Small intestine (tissue), 7 donors: ENCODE results near the gene FLNA. TPM values are rescaled to one million over a fixed set of nuclear protein-coding genes. Genes with fewer than 3 reads are reported as not detected.

Experiments used
- DNase-seq, 2 donors: peaks; one replicate each; pipeline versions ENCODE4 v3.0.0 to v3.0.0-alpha.2; 2013
- FAIRE-seq: peaks from 2 replicates; lab custom pipeline; 2012; peaks lifted over from hg19 to GRCh38; lab: Jason Lieb, UNC
- H3K27ac ChIP-seq, 3 donors: one replicate each; pipeline ENCODE4 v1.5.1; 2013; ENCODE audit warnings: low read length in 2 of 3, mild to moderate bottlenecking in 2 of 3, control low read depth in 1 of 3, inconsistent platforms in 1 of 3, low read depth in 1 of 3, moderate library complexity in 1 of 3
- H3K27me3 ChIP-seq, 3 donors: one replicate each; pipeline ENCODE4 v1.6.1; 2013; ENCODE audit warnings: low read length in 3 of 3, inconsistent platforms in 1 of 3; ENCODE audit not compliant: control insufficient read depth in 3 of 3, insufficient read depth in 3 of 3
- H3K36me3 ChIP-seq, 3 donors: one replicate each; pipeline ENCODE4 v1.6.1; 2013; ENCODE audit warnings: low read length in 3 of 3, inconsistent platforms in 1 of 3, low read depth in 1 of 3, mild to moderate bottlenecking in 1 of 3, moderate library complexity in 1 of 3; ENCODE audit not compliant: control insufficient read depth in 3 of 3, insufficient read depth in 2 of 3
- H3K4me1 ChIP-seq, 3 donors: one replicate each; pipeline ENCODE4 v1.6.1; 2013; ENCODE audit warnings: low read length in 2 of 3, inconsistent platforms in 1 of 3, low read depth in 1 of 3, mild to moderate bottlenecking in 1 of 3, moderate library complexity in 1 of 3; ENCODE audit not compliant: control insufficient read depth in 3 of 3, insufficient read depth in 2 of 3
- H3K4me3 ChIP-seq, 3 donors: one replicate each; pipeline ENCODE4 v1.5.1; 2013; ENCODE audit warnings: low read length in 3 of 3, control low read depth in 1 of 3, inconsistent platforms in 1 of 3, low read depth in 1 of 3, mild to moderate bottlenecking in 1 of 3, moderate library complexity in 1 of 3
- H3K9me3 ChIP-seq, 2 donors: one replicate each; pipeline ENCODE4 v1.6.1; 2013; ENCODE audit warnings: low read depth in 1 of 2, low read length in 1 of 2; ENCODE audit not compliant: control insufficient read depth in 2 of 2, insufficient read depth in 1 of 2
- WGBS, 3 donors: extraction: QIAGEN DNeasy Blood & Tissue Kit; methylation state at CpG; one replicate each; pipeline ENCODE4 v1.1.7; 2013; 5-methylcytosine and 5-hydroxymethylcytosine counted together
- polyA plus RNA-seq, 4 donors: library from polyadenylated mRNA; stranded (reverse) in 3 of 4; unstranded in 1 of 4; fragments of 200-250 nt in 3 of 4; fragments of 120-200 nt in 1 of 4; gene quantifications; one replicate each; pipeline versions ENCODE4 v1.2.1 to v1.2.3, GENCODE V29; 2013
- donor health status: healthy with polysubstance abuse.
- donor health status: control.
- donor health status: control.
- donor health status: Bipolar disorder and iron deficiency.
- donor health status: healthy.

The FLNA gene
- polyA plus RNA-seq, 4 donors = 19.2 to 251 (median 73.8) TPM

DNA sequence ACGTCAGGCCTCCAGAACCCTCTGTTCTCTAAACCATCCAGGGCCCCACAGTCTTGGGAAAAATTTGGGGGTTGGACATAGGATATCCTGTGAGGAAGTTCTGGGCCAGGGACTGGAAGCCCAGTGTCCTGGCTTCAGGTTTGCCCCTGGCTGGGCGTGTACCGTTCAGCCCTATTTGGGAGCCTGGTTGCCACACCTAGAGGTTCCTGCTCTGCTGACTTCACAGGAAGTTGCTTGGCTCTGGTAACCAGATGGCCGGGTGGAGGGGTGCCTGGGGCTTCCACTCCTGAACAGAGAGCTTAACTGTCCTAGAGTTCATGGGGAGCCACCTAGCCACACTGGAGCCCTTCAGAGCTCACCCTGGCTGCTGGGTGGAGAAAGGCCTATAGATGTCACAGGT lies 38.0 kb upstream of the FLNA start:
- FAIRE-seq (no peak), DNase-seq (no peak)
- WGBS, 3 donors = 13 to 41% (median 17%) methylated on average over 3 to 4 of the region's 4 CpGs
- H3K36me3 ChIP-seq = peaks cover 0 to 17% (median 0%) of the 10 kb centered on the region in 3 donors
- peak overlapping the region in 2 of 3 donors; percentile 61 to 62 for H3K4me3 ChIP-seq
- H3K27ac ChIP-seq = peak overlapping the region; percentile 58 to 93 (median 86)
- H3K9me3 ChIP-seq = no peaks in the 10 kb centered on the region
- H3K4me1 ChIP-seq = peaks cover 0 to 20% (median 0%) of the 10 kb centered on the region in 3 donors
- H3K27me3 ChIP-seq = no peaks in the 10 kb centered on the region

DNA sequence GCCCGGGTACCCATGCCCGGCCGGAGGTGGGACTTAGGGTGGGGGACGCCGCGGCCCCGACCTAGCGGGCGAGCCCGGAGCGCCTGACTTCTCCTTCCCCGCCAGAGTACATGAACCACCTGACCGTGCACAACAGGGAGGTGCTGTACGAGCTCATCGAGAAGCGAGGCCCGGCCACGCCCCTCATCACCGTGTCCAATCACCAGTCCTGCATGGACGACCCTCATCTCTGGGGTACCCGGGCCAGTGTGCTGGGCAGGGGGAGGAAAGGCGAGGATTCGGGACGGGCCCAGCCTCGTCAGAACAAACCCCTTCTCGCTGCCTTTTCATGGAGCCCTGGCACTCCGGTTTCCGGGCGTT lies 37.5 kb upstream of the FLNA start:
- DNase-seq (peak; percentile 64 to 74), FAIRE-seq (no peak)
- no peaks in the 10 kb centered on the region for H3K9me3 ChIP-seq
- H3K4me1 ChIP-seq = peaks cover 0 to 20% (median 0%) of the 10 kb centered on the region in 3 donors
- no peaks in the 10 kb centered on the region for H3K27me3 ChIP-seq
- WGBS, 3 donors = 1 to 34% (median 5%) methylated on average over 15 to 29 of the region's 29 CpGs
- H3K4me3 ChIP-seq = peak overlapping the region; percentile 61 to 70 (median 62)
- peak overlapping the region; percentile 80 to 93 (median 86) for H3K27ac ChIP-seq
- H3K36me3 ChIP-seq = peaks cover 0 to 14% (median 0%) of the 10 kb centered on the region in 3 donors

DNA sequence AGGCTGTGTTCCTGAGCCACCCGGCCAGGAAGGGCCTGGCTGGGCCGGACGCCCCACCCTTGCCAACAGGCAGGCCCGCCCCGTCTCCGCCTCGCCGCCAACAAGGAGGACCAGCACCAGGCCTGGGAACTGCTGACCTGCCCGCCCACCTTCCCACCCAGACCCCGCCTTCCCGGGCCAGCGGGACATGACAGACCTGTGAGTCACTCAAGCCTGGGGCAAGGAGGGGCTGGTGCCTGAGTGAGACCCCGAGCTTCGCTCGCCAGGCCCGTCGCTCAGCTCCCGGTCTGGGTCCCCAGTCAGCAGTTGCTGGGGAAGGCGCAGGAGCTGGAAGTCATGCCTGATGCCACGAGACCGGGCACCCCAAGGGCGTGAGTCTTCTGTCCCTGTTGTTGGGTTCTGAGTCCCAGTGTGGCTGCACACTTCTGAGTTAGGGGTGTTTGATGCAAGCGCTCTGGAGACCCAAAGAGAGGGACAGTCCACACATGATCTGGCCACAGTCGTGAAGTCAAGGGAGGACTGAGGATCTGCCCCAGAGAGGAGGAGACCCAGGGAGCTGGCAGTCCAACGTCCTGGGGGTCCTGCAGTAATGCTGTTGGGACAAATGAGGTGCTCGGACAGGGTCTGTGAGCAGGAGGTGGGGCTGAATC lies 34.9 kb upstream of the FLNA start, which contains the start of gene DNASE1L1:
Gene DNASE1L1, minus strand, starts transcription at position 33 of the 650 bp plus-strand sequence. CDS start 3,686 bp downstream, outside the sequence.
- peak within 1 kb of the TSS in 2 of 3 donors; percentile 43 to 45 for H3K4me3 ChIP-seq
- H3K4me1 ChIP-seq = peaks cover 0 to 20% (median 0%) of the 10 kb centered on the region in 3 donors
- peak within 1 kb of the TSS; percentile 76 to 93 (median 84) for H3K27ac ChIP-seq
- DNase-seq (peak; percentile 82 to 86), FAIRE-seq (no peak)
- H3K9me3 ChIP-seq = no peaks in the 10 kb centered on the region
- WGBS, 3 donors = 27 to 51% (median 33%) methylated on average over 19 to 26 of the region's 26 CpGs
- H3K27me3 ChIP-seq = no peaks in the 10 kb centered on the region
- H3K36me3 ChIP-seq = peaks cover 0 to 18% (median 0%) of the 10 kb centered on the region in 3 donors

DNA sequence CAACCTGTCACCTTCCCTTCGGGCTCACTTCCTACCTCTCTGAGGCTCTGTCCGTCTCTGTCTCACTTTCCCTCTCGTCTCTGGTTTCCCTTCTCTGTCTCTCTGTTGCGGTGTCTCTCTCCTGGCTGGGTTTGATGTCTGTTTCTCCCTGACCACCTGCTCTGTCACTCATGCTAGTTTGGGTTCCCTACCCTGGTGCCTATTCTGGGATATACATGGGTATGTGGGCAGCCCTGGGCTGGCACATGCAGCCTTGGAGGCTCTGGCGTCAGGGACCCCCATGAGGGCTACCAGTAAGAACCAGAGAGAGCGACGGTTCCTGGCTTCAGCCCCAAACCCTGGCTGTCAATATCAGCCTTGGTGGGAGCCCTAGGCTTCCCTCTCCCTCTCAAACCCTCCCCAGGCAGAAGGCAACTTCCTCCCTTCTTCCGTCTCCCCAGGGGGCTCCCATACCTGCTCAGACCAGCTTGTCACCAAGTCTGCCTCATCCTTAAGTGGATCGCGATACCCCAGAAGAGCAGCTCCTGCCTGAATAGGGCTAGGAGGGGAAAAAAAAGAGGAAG lies 34.3 kb upstream of the FLNA start:
- Histone ChIP-seq H3K9me3 (no peaks in the 10 kb centered on the region), H3K27ac (peak overlapping the region; percentile 53 to 93 (median 84)), H3K27me3 (no peaks in the 10 kb centered on the region), H3K36me3 (peaks cover 0 to 14% (median 0%) of the 10 kb centered on the region in 3 donors), H3K4me1 (peaks cover 0 to 20% (median 0%) of the 10 kb centered on the region in 3 donors), H3K4me3 (peak overlapping the region in 2 of 3 donors; percentile 43 to 45)
- FAIRE-seq (no peak), DNase-seq (no peak)
- 40 to 65% (median 57%) methylated on average over 4 to 10 of the region's 10 CpGs for WGBS, 3 donors

DNA sequence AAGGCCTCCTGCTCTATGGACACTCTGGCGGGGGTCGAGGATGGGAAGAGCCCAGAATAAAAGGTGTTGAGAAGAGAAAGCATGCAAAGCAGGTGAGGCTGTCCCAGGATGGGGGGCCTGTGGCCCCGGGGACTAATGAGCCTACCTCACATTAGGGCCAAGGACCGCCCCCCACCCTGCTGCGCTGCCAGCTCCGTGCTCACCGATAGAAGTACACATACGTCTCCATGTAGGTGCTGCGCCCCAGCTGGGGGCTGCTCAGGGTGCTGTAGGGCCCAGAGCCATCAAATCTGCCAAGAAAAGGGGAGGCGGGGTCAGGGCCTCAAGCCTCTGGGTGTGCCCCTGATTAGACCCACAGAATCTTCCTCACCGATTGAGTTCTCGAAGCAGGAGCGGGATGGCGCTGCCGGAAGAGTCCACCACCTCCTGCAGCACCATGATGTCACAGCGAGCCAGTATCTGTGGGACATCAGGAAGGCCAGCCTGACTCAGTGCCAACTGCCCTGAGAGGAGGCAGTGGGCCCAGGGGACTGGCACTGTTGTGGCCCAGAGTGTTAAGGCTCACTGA lies 30.3 kb upstream of the FLNA start:
- Histone ChIP-seq H3K9me3 (no peaks in the 10 kb centered on the region), H3K27ac (no peak overlapping the region), H3K4me1 (peaks cover 0 to 17% (median 0%) of the 10 kb centered on the region in 3 donors), H3K36me3 (peaks cover 0 to 38% (median 3%) of the 10 kb centered on the region in 3 donors), H3K4me3 (no peak overlapping the region), H3K27me3 (no peaks in the 10 kb centered on the region)
- DNase-seq (no peak), FAIRE-seq (no peak)
- 91 to 96% (median 95%) methylated on average over 14 to 16 of the region's 16 CpGs for WGBS, 3 donors

DNA sequence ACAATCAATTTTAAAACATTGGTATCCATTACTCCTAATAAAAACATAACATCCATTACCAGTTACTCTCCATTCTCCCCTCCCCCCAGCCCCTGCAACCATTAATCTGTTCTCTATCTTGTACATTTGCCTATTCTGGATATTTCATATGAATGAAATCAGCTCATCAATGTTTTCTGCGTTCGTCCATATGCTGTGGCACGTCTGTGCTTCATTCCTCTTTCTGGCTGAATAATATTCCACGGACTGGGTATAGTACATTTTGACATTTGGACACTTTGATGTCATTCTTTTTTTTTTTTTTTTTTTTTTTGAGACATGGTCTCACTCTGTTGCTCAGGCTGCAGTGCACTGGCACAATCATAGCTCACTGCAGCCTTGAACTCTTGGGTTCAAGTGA lies 29.4 kb upstream of the FLNA start:
- H3K9me3 ChIP-seq = no peaks in the 10 kb centered on the region
- DNase-seq = no peak
- FAIRE-seq = no peak
- peaks cover 0 to 46% (median 3%) of the 10 kb centered on the region in 3 donors for H3K36me3 ChIP-seq
- no peak overlapping the region for H3K4me3 ChIP-seq
- 85 to 92% (median 92%) methylated on average over 4 of the region's 4 CpGs for WGBS, 3 donors
- no peaks in the 10 kb centered on the region for H3K27me3 ChIP-seq
- H3K27ac ChIP-seq = no peak overlapping the region
- peaks cover 0 to 11% (median 0%) of the 10 kb centered on the region in 3 donors for H3K4me1 ChIP-seq

DNA sequence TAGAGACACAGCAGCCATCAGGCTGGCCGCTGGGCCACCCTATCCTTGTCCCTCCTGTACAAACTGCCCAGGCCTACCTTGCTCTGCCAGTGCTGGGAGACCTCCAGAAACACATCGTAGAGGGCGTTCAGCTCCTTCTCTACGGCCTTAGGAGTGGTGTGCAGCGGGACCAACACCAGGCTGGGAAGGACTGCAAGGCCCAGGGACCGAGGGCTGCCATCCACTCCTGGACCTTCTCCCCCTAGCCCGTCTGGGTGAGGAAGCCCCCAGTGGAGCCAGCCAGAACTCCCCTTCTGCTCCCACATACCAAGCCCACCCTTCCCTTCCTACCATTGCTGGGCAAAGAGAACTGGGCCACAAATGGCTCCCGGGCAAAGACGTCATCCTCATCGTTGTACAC lies 28.8 kb upstream of the FLNA start:
- H3K27ac ChIP-seq = no peak overlapping the region
- 88 to 92% (median 91%) methylated on average over 10 of the region's 10 CpGs for WGBS, 3 donors
- H3K27me3 ChIP-seq = no peaks in the 10 kb centered on the region
- DNase-seq (no peak), FAIRE-seq (no peak)
- peaks cover 0 to 5% (median 0%) of the 10 kb centered on the region in 3 donors for H3K4me1 ChIP-seq
- no peaks in the 10 kb centered on the region for H3K9me3 ChIP-seq
- H3K4me3 ChIP-seq = no peak overlapping the region
- peaks cover 0 to 46% (median 3%) of the 10 kb centered on the region in 3 donors for H3K36me3 ChIP-seq

DNA sequence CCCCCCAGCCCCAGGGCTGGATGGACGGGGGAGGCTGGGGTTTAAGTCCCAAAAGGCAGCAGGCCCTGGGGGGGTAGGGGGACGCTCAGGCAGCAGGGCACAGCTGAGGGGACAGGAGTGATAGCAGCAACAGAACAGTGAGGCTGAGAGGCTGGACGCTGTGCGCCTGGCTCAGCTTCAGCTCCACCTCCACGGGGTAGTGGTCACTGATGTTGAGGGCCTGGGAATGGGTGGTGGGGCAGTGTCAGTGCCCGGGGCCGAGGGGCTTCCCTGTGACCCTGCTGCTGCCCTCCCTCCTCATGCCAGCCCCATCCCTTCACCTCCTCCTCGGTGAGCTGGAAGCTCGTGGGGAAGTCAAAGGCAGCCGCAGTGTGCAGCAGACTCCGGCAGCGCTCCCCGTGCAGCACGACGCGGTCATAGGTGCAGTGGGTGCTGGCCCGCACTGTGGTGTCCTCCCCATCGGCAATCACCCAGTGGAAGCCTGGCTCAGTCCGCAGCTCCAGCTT lies 28.2 kb upstream of the FLNA start:
- Histone ChIP-seq H3K4me3 (no peak overlapping the region), H3K36me3 (peaks cover 0 to 46% (median 3%) of the 10 kb centered on the region in 3 donors), H3K4me1 (peaks cover 0 to 5% (median 0%) of the 10 kb centered on the region in 3 donors), H3K27ac (no peak overlapping the region), H3K9me3 (no peaks in the 10 kb centered on the region), H3K27me3 (no peaks in the 10 kb centered on the region)
- no peak for DNase-seq
- FAIRE-seq = no peak
- WGBS, 3 donors = 77 to 81% (median 79%) methylated on average over 6 to 19 of the region's 19 CpGs
